ENCODE data around the gene SYT1. TPM values are rescaled to one million over a fixed set of nuclear protein-coding genes. Genes with fewer than 3 reads are reported as not detected.

Gene SYT1
- total RNA-seq, 1 donor from 2014 or later, result 33.2 TPM

- TF ChIP-seq CTCF (IDR thresholded peaks at IDR 0.05; ENCODE audit: insufficient read depth, low read depth, low read length), result no peak
- no peak for TF ChIP-seq EZH2 (IDR thresholded peaks at IDR 0.05; ENCODE audit: insufficient read depth, low read length)
- H3K4me3 Mint-ChIP-seq (ENCODE audit: unreplicated experiment), result no peak overlapping the region
- H3K9me3 ChIP-seq (ENCODE audit: insufficient read depth, low read depth, low read length), result no peaks in the 10 kb centered on the region
- no peaks in the 10 kb centered on the region for H3K27me3 ChIP-seq (ENCODE audit: insufficient read depth, low read length)
- H3K4me1 Mint-ChIP-seq (ENCODE audit: low read depth, unreplicated experiment), result peaks cover 24% of the 10 kb centered on the region
- DNase-seq (ENCODE audit: low read depth), result peak; percentile 52
- no peaks in the 10 kb centered on the region for H3K9me3 Mint-ChIP-seq (ENCODE audit: unreplicated experiment)
- H3K4me1 ChIP-seq (ENCODE audit: insufficient read depth, low read length), result peaks cover 4% of the 10 kb centered on the region
- no peaks in the 10 kb centered on the region for H4K20me1 ChIP-seq (ENCODE audit: insufficient read depth, low read length)
- H3K4me2 ChIP-seq (ENCODE audit: low read length), result no peak overlapping the region
- peaks cover 3% of the 10 kb centered on the region for H3K36me3 Mint-ChIP-seq (ENCODE audit: low read depth, unreplicated experiment)
- no peak overlapping the region for H2AFZ ChIP-seq (ENCODE audit: low read depth, low read length)
- H3K4me3 ChIP-seq (ENCODE audit: insufficient read depth, low read depth, low read length), result no peak overlapping the region
- no peak overlapping the region for H3K27ac Mint-ChIP-seq (ENCODE audit: unreplicated experiment)
- no peaks in the 10 kb centered on the region for H3K36me3 ChIP-seq (ENCODE audit: insufficient read depth, low read length)
- H3K27ac ChIP-seq (ENCODE audit: low read depth, low read length), result no peak overlapping the region
- no peaks in the 10 kb centered on the region for H3K79me2 ChIP-seq (ENCODE audit: insufficient read depth, low read length)
- H3K9ac ChIP-seq (ENCODE audit: low read length), result no peak overlapping the region
- no peaks in the 10 kb centered on the region for H3K27me3 Mint-ChIP-seq (ENCODE audit: low read depth, unreplicated experiment)
- no peak for FAIRE-seq
Measured at GRCh38 chr12:79128956-79129355, 264.4 kb downstream of the SYT1 start.

- FAIRE-seq, result no peak
- no peaks in the 10 kb centered on the region for H4K20me1 ChIP-seq (ENCODE audit: insufficient read depth, low read length)
- Mint-ChIP-seq H3K27ac (ENCODE audit: unreplicated experiment) (no peak overlapping the region), H3K4me3 (ENCODE audit: unreplicated experiment) (no peak overlapping the region), H3K9me3 (ENCODE audit: unreplicated experiment) (no peaks in the 10 kb centered on the region), H3K27me3 (ENCODE audit: low read depth, unreplicated experiment) (no peaks in the 10 kb centered on the region), H3K36me3 (ENCODE audit: low read depth, unreplicated experiment) (no peaks in the 10 kb centered on the region), H3K4me1 (ENCODE audit: low read depth, unreplicated experiment) (peaks cover 3% of the 10 kb centered on the region)
- H2AFZ ChIP-seq (ENCODE audit: low read depth, low read length), result no peak overlapping the region
- no peaks in the 10 kb centered on the region for H3K36me3 ChIP-seq (ENCODE audit: insufficient read depth, low read length)
- no peak overlapping the region for H3K27ac ChIP-seq (ENCODE audit: low read depth, low read length)
- H3K9me3 ChIP-seq (ENCODE audit: insufficient read depth, low read depth, low read length), result no peaks in the 10 kb centered on the region
- no peak overlapping the region for H3K4me3 ChIP-seq (ENCODE audit: insufficient read depth, low read depth, low read length)
- H3K27me3 ChIP-seq (ENCODE audit: insufficient read depth, low read length), result no peaks in the 10 kb centered on the region
- H3K9ac ChIP-seq (ENCODE audit: low read length), result no peak overlapping the region
- DNase-seq (ENCODE audit: low read depth), result no peak
- H3K4me1 ChIP-seq (ENCODE audit: insufficient read depth, low read length), result no peaks in the 10 kb centered on the region
- H3K4me2 ChIP-seq (ENCODE audit: low read length), result no peak overlapping the region
- TF ChIP-seq CTCF (IDR thresholded peaks at IDR 0.05; ENCODE audit: insufficient read depth, low read depth, low read length) (no peak), EZH2 (IDR thresholded peaks at IDR 0.05; ENCODE audit: insufficient read depth, low read length) (no peak)
- no peaks in the 10 kb centered on the region for H3K79me2 ChIP-seq (ENCODE audit: insufficient read depth, low read length)
Measured at GRCh38 chr12:79138872-79139271, 274.3 kb downstream of the SYT1 start.

- Histone ChIP-seq H3K4me3 (ENCODE audit: insufficient read depth, low read depth, low read length) (no peak overlapping the region), H3K9ac (ENCODE audit: low read length) (no peak overlapping the region), H3K9me3 (ENCODE audit: insufficient read depth, low read depth, low read length) (no peaks in the 10 kb centered on the region), H3K36me3 (ENCODE audit: insufficient read depth, low read length) (no peaks in the 10 kb centered on the region), H3K79me2 (ENCODE audit: insufficient read depth, low read length) (no peaks in the 10 kb centered on the region), H4K20me1 (ENCODE audit: insufficient read depth, low read length) (no peaks in the 10 kb centered on the region), H3K27me3 (ENCODE audit: insufficient read depth, low read length) (no peaks in the 10 kb centered on the region), H3K27ac (ENCODE audit: low read depth, low read length) (no peak overlapping the region), H2AFZ (ENCODE audit: low read depth, low read length) (no peak overlapping the region), H3K4me2 (ENCODE audit: low read length) (no peak overlapping the region), H3K4me1 (ENCODE audit: insufficient read depth, low read length) (no peaks in the 10 kb centered on the region)
- Mint-ChIP-seq H3K4me3 (ENCODE audit: unreplicated experiment) (no peak overlapping the region), H3K36me3 (ENCODE audit: low read depth, unreplicated experiment) (no peaks in the 10 kb centered on the region), H3K9me3 (ENCODE audit: unreplicated experiment) (no peaks in the 10 kb centered on the region), H3K4me1 (ENCODE audit: low read depth, unreplicated experiment) (peaks cover 3% of the 10 kb centered on the region), H3K27ac (ENCODE audit: unreplicated experiment) (no peak overlapping the region), H3K27me3 (ENCODE audit: low read depth, unreplicated experiment) (no peaks in the 10 kb centered on the region)
- FAIRE-seq (no peak), DNase-seq (ENCODE audit: low read depth) (no peak)
- TF ChIP-seq EZH2 (IDR thresholded peaks at IDR 0.05; ENCODE audit: insufficient read depth, low read length) (no peak), CTCF (IDR thresholded peaks at IDR 0.05; ENCODE audit: insufficient read depth, low read depth, low read length) (no peak)
Measured at GRCh38 chr12:79140711-79141110, 276.1 kb downstream of the SYT1 start.

Measured in astrocyte (in vitro differentiated cells and primary cell).